K562 (cell line): Measurements from ENCODE around the gene TMED10. TPM values are rescaled to one million over a fixed set of nuclear protein-coding genes. Genes with fewer than 3 reads are reported as not detected.

Experiments used
- ATF7 ChIP-seq: fragments of 450-650 bp; IDR thresholded peaks from 2 replicates; pipeline ENCODE4 v1.7.1; 2014; ENCODE audit warnings: mild to moderate bottlenecking, moderate library complexity
- CGGBP1 ChIP-seq: fragments of 250-450 bp; sonication (Bioruptor Pico); IDR thresholded peaks from 2 replicates; pipeline ENCODE4 v1.9.0; 2021; ENCODE audit warnings: mild to moderate bottlenecking
- CTBP1 ChIP-seq: fragments of 450-650 bp; IDR thresholded peaks from 2 replicates; pipeline ENCODE4 v1.6.1; 2016; ENCODE audit warnings: borderline replicate concordance
- ESRRB ChIP-seq: fragments of 250-450 bp; sonication (Bioruptor Pico); IDR thresholded peaks from 2 replicates; pipeline ENCODE4 v1.5.0; 2020; ENCODE audit warnings: mild to moderate bottlenecking, moderate library complexity, borderline replicate concordance
- ETS1 ChIP-seq: conservative IDR thresholded peaks from 2 replicates; pipeline ENCODE4 v1.6.1; 2011; ENCODE audit warnings: low read depth, mild to moderate bottlenecking, low read length; ENCODE audit not compliant: control insufficient read depth
- FOXK1 ChIP-seq: sonication (generic); formaldehyde crosslinking; IDR thresholded peaks from 2 replicates; pipeline ENCODE4 v1.8.0; 2022; ENCODE audit warnings: missing genetic modification reagents, mild to moderate bottlenecking, borderline replicate concordance
- KHSRP ChIP-seq: fragments of 450-650 bp; IDR thresholded peaks from 2 replicates; pipeline ENCODE4 v1.6.1; 2017
- LCOR ChIP-seq: sonication (generic); formaldehyde crosslinking; IDR thresholded peaks from 2 replicates; pipeline ENCODE4 v1.8.0; 2022; ENCODE audit warnings: mild to moderate bottlenecking, missing genetic modification reagents
- MAFK ChIP-seq: IDR thresholded peaks from 2 replicates; pipeline ENCODE4 v1.6.1; 2011; ENCODE audit warnings: low read length, improper control_type of control experiment
- MTA2 ChIP-seq: fragments of 450-650 bp; IDR thresholded peaks from 2 replicates; pipeline ENCODE4 v1.6.1; 2016; ENCODE audit warnings: low read depth
- MYNN ChIP-seq, 2 experiments: sonication (generic); formaldehyde crosslinking in 1 of 2; IDR thresholded peaks; 2 replicates each; pipeline versions ENCODE4 v1.5.0 to v1.6.1; 2016 to 2020; ENCODE audit warnings: antibody characterized with exemption in 1 of 2, missing genetic modification reagents in 1 of 2
- NCOA4 ChIP-seq: fragments of 450-650 bp; IDR thresholded peaks from 2 replicates; pipeline ENCODE4 v1.6.1; 2018; ENCODE audit warnings: mild to moderate bottlenecking; ENCODE audit not compliant: partially characterized antibody
- NFE2 ChIP-seq: IDR thresholded peaks from 2 replicates; pipeline ENCODE4 v1.6.1; 2014; ENCODE audit warnings: antibody characterized with exemption, low read depth
- NR4A1 ChIP-seq, 2 experiments: fragments of 250-450 bp in 1 of 2; fragments of 450-650 bp in 1 of 2; sonication (Bioruptor Pico) in 1 of 2; IDR thresholded peaks; 2 replicates each; pipeline versions ENCODE4 v1.4.0 to v1.6.1; 2016 to 2020; ENCODE audit warnings: mild to moderate bottlenecking in 2 of 2, missing compliant biosample characterization in 1 of 2, missing genetic modification characterization in 1 of 2, moderate library complexity in 1 of 2
- PHF20 ChIP-seq: fragments of 450-650 bp; IDR thresholded peaks from 2 replicates; pipeline ENCODE4 v1.6.1; 2018; ENCODE audit not compliant: partially characterized antibody
- PTRF ChIP-seq: fragments of 450-650 bp; IDR thresholded peaks from 2 replicates; pipeline ENCODE4 v1.6.1; 2016; ENCODE audit warnings: mild to moderate bottlenecking, missing genetic modification characterization, missing compliant biosample characterization
- PTTG1 ChIP-seq: fragments of 450-650 bp; IDR thresholded peaks from 2 replicates; pipeline ENCODE4 v1.6.1; 2016; ENCODE audit warnings: low read depth, mild to moderate bottlenecking, missing genetic modification characterization, missing compliant biosample characterization
- RHOXF2B ChIP-seq: fragments of 250-450 bp; sonication (Bioruptor Pico); conservative IDR thresholded peaks from 2 replicates; pipeline ENCODE4 v1.5.1; 2021
- SLC30A9 ChIP-seq: fragments of 250-450 bp; sonication (Bioruptor Pico); IDR thresholded peaks from 2 replicates; pipeline ENCODE4 v1.8.0; 2022; ENCODE audit warnings: mild to moderate bottlenecking, moderate library complexity
- SMAD2 ChIP-seq: fragments of 150-350 bp; IDR thresholded peaks from 2 replicates; pipeline ENCODE4 v1.6.1; 2014; ENCODE audit warnings: low read depth, mild to moderate bottlenecking, low read length
- SPI1 ChIP-seq: IDR thresholded peaks from 2 replicates; pipeline ENCODE4 v1.6.1; 2011; ENCODE audit warnings: low read depth, low read length, control low read depth, borderline replicate concordance
- SREBF1 ChIP-seq: fragments of 150-350 bp; IDR thresholded peaks from 2 replicates; pipeline ENCODE4 v1.6.1; 2014; ENCODE audit warnings: antibody characterized with exemption, low read depth, low read length, borderline replicate concordance
- TAF15 ChIP-seq: fragments of 200-400 bp; formaldehyde crosslinking; IDR thresholded peaks from 2 replicates; pipeline ENCODE4 v1.6.1; 2017; ENCODE audit warnings: mild to moderate bottlenecking, low read depth, low read length, moderate library complexity
- ZNF282 ChIP-seq: sonication (generic); formaldehyde crosslinking; IDR thresholded peaks from 2 replicates; pipeline ENCODE4 v1.8.1; 2023; ENCODE audit warnings: missing genetic modification reagents
- ZNF696 ChIP-seq: fragments of 250-450 bp; sonication (Bioruptor Pico); conservative IDR thresholded peaks from 2 replicates; pipeline ENCODE4 v1.4.0; 2020; ENCODE audit warnings: mild to moderate bottlenecking, moderate library complexity
- polyA plus RNA-seq, 8 experiments: library from polyadenylated mRNA; depleted of rRNA in 4 of 8; stranded (reverse) in 5 of 8; unstranded in 3 of 8; fragments of >200 nt; fragmentation: Nextera tagmentation in 2 of 8; fragmentation: Illumina TruSeq in 1 of 8; extraction: Ambion mirVana in 2 of 8; extraction: Trizol in 1 of 8; gene quantifications; 2 replicates each; pipeline versions ENCODE4 v1.2.1 to v1.2.3, GENCODE V29; 2011 to 2014; ENCODE audit warnings: inconsistent platforms in 1 of 8, missing spikeins in 1 of 8
- total RNA-seq, 7 experiments: library from RNA; depleted of rRNA in 6 of 7; stranded (reverse); fragments of >200 nt in 6 of 7; fragmentation: Illumina TruSeq in 2 of 7; extraction: Trizol in 2 of 7; gene quantifications; 2 replicates each; pipeline versions ENCODE4 v1.2.1 to v1.2.3, GENCODE V29; 2011 to 2021; ENCODE audit warnings: low replicate concordance in 1 of 7
- TF ChIP-seq, protein P1 (sequence below): sonication (generic); formaldehyde crosslinking; IDR thresholded peaks from 2 replicates; pipeline ENCODE4 v1.8.0; 2023; ENCODE audit warnings: mild to moderate bottlenecking, missing genetic modification reagents
- TF ChIP-seq, protein P2 (sequence below): sonication (generic); formaldehyde crosslinking; IDR thresholded peaks from 2 replicates; pipeline ENCODE4 v1.8.0; 2022; ENCODE audit warnings: missing genetic modification reagents, mild to moderate bottlenecking, moderate library complexity, borderline replicate concordance

TMED10 gene
- total and polyA plus RNA-seq, 9 of the 15 experiments (the other 6 are each of a cell fraction or from before 2014, with no cell fraction given): 62.2 to 233 (median 124) TPM

DNA sequence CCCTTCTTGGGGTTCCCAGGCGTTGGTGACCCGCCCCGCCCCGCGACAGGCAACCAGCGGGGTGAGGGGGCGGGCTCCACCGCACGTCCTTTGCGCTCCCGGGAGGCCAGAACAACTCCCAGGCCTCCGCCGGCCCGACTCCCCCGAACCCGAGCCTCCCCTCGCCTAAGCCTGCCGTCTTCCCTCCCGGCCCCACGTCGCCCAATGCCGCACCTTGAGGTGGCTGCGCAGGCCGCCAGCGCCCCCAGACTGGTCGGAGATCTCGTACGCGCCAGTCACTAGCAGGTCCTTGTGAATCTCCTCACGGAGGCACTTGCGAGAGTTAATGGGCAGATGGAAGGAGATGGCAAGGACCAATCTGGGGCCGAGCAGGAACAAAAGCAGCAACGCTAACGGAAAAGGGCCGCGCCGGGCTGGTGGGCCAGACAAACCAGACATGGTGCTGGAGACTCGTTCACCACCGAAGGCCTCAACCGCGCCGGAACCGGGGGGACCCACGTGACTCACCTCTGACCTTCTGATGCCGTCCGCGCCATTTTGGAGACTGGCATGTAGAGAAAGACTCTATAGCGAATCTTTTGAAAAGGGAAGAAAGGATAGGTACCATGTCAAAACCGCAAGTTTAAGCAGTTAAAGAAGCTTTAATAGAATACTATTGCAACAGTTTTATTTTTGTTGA lies at the start of gene TMED10 (continued):
- TF ChIP-seq, protein P1, sequence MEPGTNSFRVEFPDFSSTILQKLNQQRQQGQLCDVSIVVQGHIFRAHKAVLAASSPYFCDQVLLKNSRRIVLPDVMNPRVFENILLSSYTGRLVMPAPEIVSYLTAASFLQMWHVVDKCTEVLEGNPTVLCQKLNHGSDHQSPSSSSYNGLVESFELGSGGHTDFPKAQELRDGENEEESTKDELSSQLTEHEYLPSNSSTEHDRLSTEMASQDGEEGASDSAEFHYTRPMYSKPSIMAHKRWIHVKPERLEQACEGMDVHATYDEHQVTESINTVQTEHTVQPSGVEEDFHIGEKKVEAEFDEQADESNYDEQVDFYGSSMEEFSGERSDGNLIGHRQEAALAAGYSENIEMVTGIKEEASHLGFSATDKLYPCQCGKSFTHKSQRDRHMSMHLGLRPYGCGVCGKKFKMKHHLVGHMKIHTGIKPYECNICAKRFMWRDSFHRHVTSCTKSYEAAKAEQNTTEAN (CRISPR knock-in tag): 0 out of 2 replicates have a peak, but pooled peaks have one; percentile 49
- TF ChIP-seq RHOXF2B (no peak), NFE2 (no peak), ZNF282 (CRISPR knock-in tag) (no peak), SMAD2 (no peak), LCOR (CRISPR knock-in tag) (0 out of 2 replicates have a peak, but pooled peaks have one; percentile 64), SREBF1 (no peak), MTA2 (peak; percentile 93), NR4A1 (CRISPR knock-in tag; IDR thresholded peaks at IDR 0.05) (no peak), NR4A1 (tag; IDR thresholded peaks at IDR 0.05) (no peak), ESRRB (CRISPR knock-in tag) (no peak), PTTG1 (no peak), PHF20 (peak; percentile 82), MAFK (no peak), SPI1 (no peak), PTRF (no peak), TAF15 (no peak), CTBP1 (no peak), ZNF696 (CRISPR knock-in tag) (no peak), NCOA4 (no peak), ETS1 (peak; percentile 68; the same call in 1 of the 2 replicates), CGGBP1 (CRISPR knock-in tag) (no peak), MYNN (IDR thresholded peaks at IDR 0.05) (no peak), MYNN (CRISPR knock-in tag; IDR thresholded peaks at IDR 0.05) (no peak), FOXK1 (CRISPR knock-in tag) (peak; percentile 49; the same call in 1 of the 2 replicates), ATF7 (peak; percentile 52; the same call in 1 of the 2 replicates), KHSRP (no peak), SLC30A9 (CRISPR knock-in tag) (no peak)
- TF ChIP-seq, protein P2, sequence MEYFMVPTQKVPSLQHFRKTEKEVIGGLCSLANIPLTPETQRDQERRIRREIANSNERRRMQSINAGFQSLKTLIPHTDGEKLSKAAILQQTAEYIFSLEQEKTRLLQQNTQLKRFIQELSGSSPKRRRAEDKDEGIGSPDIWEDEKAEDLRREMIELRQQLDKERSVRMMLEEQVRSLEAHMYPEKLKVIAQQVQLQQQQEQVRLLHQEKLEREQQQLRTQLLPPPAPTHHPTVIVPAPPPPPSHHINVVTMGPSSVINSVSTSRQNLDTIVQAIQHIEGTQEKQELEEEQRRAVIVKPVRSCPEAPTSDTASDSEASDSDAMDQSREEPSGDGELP (CRISPR knock-in tag): peak; percentile 73; the same call in 1 of the 2 replicates
